Thyroid gland (tissue), 4 donors: ENCODE data around the gene SLC22A13.

ENCODE experiments used
- POLR2A ChIP-seq, 2 donors: fragments of 450-650 bp; IDR thresholded peaks; one replicate each; pipeline ENCODE4 v1.6.1; 2017; ENCODE audit warnings: antibody characterized with exemption in 2 of 2, mild to moderate bottlenecking in 2 of 2, moderate library complexity in 1 of 2
- TF ChIP-seq, protein P1 (sequence below), 6 experiments: fragments of 200-600 bp in 3 of 6; fragments of 450-650 bp in 3 of 6; sonication (generic) in 3 of 6; IDR thresholded peaks; one replicate each; pipeline ENCODE4 v1.5.1; 2016 to 2019; ENCODE audit warnings: antibody characterized with exemption in 6 of 6, mild to moderate bottlenecking in 2 of 6, inconsistent platforms in 1 of 6, moderate library complexity in 1 of 6

DNA sequence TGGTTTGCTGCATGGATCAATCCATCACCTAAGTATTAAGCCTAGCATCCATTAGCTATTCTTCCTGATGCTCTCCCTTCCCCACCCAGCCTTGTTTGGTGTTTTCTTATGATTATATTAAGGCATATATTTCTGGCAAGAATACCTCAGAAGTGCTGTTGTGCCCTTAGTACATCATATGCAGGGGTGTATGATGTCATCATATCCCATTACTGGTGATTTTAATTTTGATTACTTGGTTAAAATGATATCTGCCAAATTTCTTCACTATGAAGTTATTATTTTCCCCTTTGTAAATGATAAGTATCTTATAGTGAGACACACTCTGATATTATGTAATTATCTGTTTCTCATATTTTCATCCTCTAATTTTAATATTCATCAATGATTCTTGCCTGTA lies 31.9 kb downstream of the SLC22A13 start:
- TF ChIP-seq, protein P1, sequence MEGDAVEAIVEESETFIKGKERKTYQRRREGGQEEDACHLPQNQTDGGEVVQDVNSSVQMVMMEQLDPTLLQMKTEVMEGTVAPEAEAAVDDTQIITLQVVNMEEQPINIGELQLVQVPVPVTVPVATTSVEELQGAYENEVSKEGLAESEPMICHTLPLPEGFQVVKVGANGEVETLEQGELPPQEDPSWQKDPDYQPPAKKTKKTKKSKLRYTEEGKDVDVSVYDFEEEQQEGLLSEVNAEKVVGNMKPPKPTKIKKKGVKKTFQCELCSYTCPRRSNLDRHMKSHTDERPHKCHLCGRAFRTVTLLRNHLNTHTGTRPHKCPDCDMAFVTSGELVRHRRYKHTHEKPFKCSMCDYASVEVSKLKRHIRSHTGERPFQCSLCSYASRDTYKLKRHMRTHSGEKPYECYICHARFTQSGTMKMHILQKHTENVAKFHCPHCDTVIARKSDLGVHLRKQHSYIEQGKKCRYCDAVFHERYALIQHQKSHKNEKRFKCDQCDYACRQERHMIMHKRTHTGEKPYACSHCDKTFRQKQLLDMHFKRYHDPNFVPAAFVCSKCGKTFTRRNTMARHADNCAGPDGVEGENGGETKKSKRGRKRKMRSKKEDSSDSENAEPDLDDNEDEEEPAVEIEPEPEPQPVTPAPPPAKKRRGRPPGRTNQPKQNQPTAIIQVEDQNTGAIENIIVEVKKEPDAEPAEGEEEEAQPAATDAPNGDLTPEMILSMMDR (IDR thresholded peaks at IDR 0.05) = no peak
- TF ChIP-seq POLR2A (IDR thresholded peaks at IDR 0.05) = no peak
